Kidney epithelial cell (primary cell): Measurements from ENCODE around the gene CHRM5. TPM values are rescaled to one million over a fixed set of nuclear protein-coding genes. Genes with fewer than 3 reads are reported as not detected.
"Not testable (repeated sequence)": the region's sequence is repeated elsewhere in the genome, so short reads cannot be mapped to it uniquely, and the experiment has no call there.

ENCODE experiments used
- DNase-seq: peaks from one replicate; pipeline ENCODE4 v3.0.0-alpha.2; 2010; ENCODE audit warnings: low read depth
- H3K27me3 ChIP-seq: 2 replicates; pipeline ENCODE4 v1.6.0; 2011; ENCODE audit warnings: low read length; ENCODE audit not compliant: control insufficient read depth, insufficient read depth
- H3K36me3 ChIP-seq: 2 replicates; pipeline ENCODE4 v1.5.1; 2011; ENCODE audit warnings: low read length; ENCODE audit not compliant: control insufficient read depth, insufficient read depth
- H3K4me3 ChIP-seq: 2 replicates; pipeline ENCODE4 v1.5.1; 2011; ENCODE audit warnings: low read depth, mild to moderate bottlenecking, control low read depth, low read length
- total RNA-seq: library from RNA; depleted of rRNA; stranded (reverse); fragments of >200 nt; gene quantifications from 2 replicates; pipeline ENCODE4 v1.2.3, GENCODE V29; 2015
- TF ChIP-seq, protein P1 (sequence below): IDR thresholded peaks from 2 replicates; pipeline ENCODE4 v1.5.1; 2011; ENCODE audit warnings: mild to moderate bottlenecking, moderate library complexity, low read length, control low read depth, inconsistent platforms; ENCODE audit not compliant: insufficient read depth, poor library complexity, severe bottlenecking

CHRM5 gene
- total RNA-seq, 1 donor from 2014 or later: not detected

DNA sequence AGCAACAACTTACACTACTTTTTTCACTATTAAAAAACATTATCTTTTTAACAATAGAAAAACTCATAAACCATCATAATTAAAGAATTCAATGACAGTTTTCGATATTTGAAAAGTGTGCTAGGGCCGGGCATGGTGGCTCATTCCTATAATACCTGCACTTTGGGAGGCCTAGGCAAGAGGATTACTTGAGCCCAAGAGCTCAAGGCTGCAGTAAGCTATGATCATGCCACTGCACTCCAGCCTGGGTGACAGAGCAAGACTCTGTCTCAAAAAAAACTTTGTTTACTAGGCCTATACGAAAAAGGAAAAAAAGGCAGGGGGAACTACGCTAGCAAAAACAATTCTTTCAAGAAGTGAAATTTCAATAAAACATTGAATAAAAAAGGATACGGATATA, 42.6 kb downstream of the CHRM5 start:
- TF ChIP-seq, protein P1, sequence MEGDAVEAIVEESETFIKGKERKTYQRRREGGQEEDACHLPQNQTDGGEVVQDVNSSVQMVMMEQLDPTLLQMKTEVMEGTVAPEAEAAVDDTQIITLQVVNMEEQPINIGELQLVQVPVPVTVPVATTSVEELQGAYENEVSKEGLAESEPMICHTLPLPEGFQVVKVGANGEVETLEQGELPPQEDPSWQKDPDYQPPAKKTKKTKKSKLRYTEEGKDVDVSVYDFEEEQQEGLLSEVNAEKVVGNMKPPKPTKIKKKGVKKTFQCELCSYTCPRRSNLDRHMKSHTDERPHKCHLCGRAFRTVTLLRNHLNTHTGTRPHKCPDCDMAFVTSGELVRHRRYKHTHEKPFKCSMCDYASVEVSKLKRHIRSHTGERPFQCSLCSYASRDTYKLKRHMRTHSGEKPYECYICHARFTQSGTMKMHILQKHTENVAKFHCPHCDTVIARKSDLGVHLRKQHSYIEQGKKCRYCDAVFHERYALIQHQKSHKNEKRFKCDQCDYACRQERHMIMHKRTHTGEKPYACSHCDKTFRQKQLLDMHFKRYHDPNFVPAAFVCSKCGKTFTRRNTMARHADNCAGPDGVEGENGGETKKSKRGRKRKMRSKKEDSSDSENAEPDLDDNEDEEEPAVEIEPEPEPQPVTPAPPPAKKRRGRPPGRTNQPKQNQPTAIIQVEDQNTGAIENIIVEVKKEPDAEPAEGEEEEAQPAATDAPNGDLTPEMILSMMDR: no peak
- no peak overlapping the region for H3K4me3 ChIP-seq
- H3K27me3 ChIP-seq: no peaks in the 10 kb centered on the region
- DNase-seq: no peak
- no peaks in the 10 kb centered on the region for H3K36me3 ChIP-seq

DNA sequence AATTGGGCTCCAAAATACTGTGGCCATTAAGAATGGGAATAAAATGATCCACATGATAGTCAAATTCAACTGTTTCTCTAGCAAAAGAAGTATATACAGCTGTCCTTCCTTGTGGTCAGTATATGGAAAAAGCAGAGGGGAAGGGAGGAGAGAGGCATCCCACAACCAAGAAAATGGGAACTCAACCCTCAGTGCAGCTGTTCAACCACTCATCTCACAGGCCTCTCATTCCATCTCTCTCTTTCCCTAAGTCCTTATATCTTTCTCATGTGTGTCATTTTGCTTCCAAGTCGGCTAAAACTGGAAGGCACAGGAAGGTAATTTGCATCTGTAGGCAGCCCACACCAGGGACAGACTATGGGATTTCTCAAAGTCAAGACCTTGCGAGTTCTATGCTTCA, 43.2 kb downstream of the CHRM5 start:
- no peaks in the 10 kb centered on the region for H3K27me3 ChIP-seq
- no peak overlapping the region for H3K4me3 ChIP-seq
- TF ChIP-seq, protein P1: no peak
- no peaks in the 10 kb centered on the region for H3K36me3 ChIP-seq
- DNase-seq: no peak

DNA sequence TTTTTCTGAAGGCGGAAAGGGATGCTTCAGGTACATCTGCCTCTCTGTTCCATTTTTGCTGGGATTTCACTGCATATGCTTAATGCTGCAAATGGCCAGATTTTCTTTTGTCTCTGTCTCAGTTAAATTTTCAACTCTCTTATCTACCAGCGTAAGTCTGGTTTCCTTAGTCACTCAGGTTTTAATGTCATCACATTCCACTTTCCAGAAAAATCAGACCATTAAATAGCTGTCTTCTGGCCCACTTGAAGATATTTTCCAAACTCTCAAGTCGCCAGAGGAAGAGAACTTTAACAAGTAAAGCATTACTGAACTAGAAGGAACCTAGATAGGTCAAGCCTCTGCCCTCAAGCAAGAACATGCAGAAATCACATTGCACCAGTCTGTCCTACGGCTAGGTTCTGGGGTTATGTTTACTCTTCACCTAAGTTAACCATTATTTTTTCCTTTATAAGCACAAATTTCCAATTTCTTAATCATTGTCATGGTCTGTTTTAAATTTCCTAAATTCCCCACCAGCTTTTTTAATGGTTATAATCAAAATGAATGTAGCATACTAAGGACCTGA, 44.2 kb downstream of the CHRM5 start:
- TF ChIP-seq, protein P1: no peak
- no peaks in the 10 kb centered on the region for H3K36me3 ChIP-seq
- no peak overlapping the region for H3K4me3 ChIP-seq
- H3K27me3 ChIP-seq: no peaks in the 10 kb centered on the region
- no peak for DNase-seq

DNA sequence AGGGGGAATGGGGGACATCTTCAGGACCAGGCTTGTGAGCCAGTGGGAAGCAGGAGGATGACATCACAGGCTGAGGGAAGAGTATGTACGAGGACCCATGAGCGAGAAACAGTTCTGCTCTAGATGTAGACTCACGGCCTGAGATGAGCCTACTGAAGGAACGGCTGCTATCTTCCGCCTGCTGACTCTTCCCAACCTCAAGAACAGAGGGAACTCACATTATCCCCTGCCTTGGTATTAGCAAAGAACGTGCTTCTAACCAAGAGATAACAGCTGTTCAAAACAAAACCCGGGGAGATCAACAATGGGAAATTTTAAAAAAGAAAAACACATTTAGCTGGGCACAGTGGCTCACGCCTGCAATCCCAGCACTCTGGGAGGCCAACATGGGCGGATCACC, 45.4 kb downstream of the CHRM5 start:
- TF ChIP-seq, protein P1: no peak
- Histone ChIP-seq H3K27me3 (no peaks in the 10 kb centered on the region), H3K4me3 (no peak overlapping the region), H3K36me3 (no peaks in the 10 kb centered on the region)
- DNase-seq: no peak

DNA sequence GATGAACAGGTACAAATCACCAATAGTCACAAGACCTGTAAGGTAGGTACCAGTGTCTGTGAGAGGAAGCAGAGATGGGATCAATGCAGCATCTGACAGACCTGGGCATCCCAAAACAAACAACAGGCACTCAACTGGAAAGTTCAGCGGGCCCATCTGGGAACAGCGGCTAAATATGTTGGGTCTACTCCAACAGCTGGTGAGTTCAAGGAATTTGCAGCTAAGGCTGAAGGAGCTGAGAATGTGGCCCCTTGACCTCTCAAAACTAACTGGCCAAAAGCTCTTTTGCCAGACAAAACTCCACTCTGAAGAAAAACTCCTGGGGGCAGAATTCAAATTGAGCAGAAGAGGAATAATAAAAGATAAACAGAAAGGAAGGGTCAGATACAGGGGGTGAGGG, 46.3 kb downstream of the CHRM5 start:
- TF ChIP-seq, protein P1: no peak
- no peak overlapping the region for H3K4me3 ChIP-seq
- H3K27me3 ChIP-seq: no peaks in the 10 kb centered on the region
- H3K36me3 ChIP-seq: no peaks in the 10 kb centered on the region
- no peak for DNase-seq

DNA sequence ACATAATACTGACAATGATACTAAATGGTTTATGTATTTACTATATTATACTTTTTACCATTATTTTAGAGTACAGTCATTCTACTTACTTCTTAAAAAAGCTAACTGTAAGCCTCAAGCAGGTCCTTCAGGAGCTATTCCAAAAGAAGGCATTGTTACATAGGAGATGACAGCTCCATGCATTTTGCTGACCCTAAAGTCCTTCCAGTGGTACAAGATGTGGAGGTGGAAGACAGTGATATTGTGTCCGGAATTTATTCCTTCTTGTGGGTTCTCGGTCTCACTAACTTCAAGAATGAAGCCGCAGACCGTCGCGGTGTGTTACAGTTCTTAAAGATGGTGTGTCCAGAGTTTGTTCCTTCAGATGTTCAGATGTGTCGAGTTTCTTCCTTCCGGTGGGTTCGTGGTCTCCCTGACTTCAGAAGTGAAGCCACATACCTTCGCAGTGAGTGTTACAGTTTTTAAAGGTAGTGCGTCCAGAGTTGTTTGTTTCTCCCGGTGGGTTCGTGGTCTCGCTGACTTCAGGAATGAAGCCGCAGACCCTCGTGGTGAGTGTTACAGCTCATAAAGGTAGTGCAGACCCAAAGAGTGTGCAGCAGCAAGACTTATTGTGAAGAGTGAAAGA, 49.8 kb downstream of the CHRM5 start:
- DNase-seq: no peak
- Histone ChIP-seq H3K4me3 (no peak overlapping the region), H3K27me3 (no peaks in the 10 kb centered on the region), H3K36me3 (no peaks in the 10 kb centered on the region)
- TF ChIP-seq, protein P1: no peak

DNA sequence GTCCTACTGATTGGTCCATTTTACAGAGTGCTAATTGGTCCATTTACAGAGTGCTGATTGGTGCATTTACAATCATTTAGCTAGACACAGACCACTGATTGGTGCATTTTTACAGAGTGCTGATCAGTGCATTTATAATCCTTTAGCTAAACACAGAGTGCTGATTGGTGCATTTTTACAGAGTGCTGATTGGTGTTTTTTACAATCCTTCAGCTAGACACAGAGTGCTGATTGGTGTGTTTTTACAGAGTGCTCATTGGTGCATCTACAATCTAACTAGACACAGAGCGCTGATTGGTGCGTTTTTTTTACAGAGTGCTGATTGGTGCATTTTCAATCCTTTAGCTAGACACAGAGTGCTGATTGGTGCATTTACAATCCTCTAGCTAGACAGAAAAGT, 50.4 kb downstream of the CHRM5 start:
- not testable (repeated sequence) for H3K36me3 ChIP-seq, DNase-seq

More for the DNA sequence above, 50.4 kb downstream of the CHRM5 start:
- not testable (repeated sequence) for H3K27me3 ChIP-seq, H3K4me3 ChIP-seq
